Omental fat pad (tissue), 4 donors: ENCODE data around the gene PDCD4. TPM values are rescaled to one million over a fixed set of nuclear protein-coding genes. Genes with fewer than 3 reads are reported as not detected.

Source experiments
- ATAC-seq: fragments of 150-250 bp; one replicate; pipeline ENCODE4 v1.9.1; 2016; ENCODE audit warnings: mild to moderate bottlenecking, moderate library complexity; ENCODE audit not compliant: low FRiP score
- DNase-seq: peaks from one replicate; pipeline ENCODE4 v3.0.0-alpha.2; 2019; ENCODE audit warnings: low spot score
- CTCF ChIP-seq, 3 donors: fragments of 450-650 bp; IDR thresholded peaks; one replicate each; pipeline ENCODE4 v1.5.1; 2016 to 2017; ENCODE audit warnings: antibody characterized with exemption in 3 of 3, mild to moderate bottlenecking in 3 of 3, moderate library complexity in 2 of 3
- total RNA-seq, 4 donors: library from RNA; depleted of rRNA; stranded (reverse); fragments of >200 nt; gene quantifications; one replicate each; pipeline ENCODE4 v1.1.0, GENCODE V29; 2016

Gene PDCD4
- total RNA-seq, 4 donors from 2014 or later: 69.7 to 127 (median 102) TPM

GRCh38 chr10:110834629-110835301 is 37.0 kb upstream of the PDCD4 start:
- TF ChIP-seq CTCF (IDR thresholded peaks at IDR 0.05): no peak
- no peak for DNase-seq
- peak; percentile 39 for ATAC-seq

- DNase-seq: no peak
- ATAC-seq: no peak
- no peak for TF ChIP-seq CTCF (IDR thresholded peaks at IDR 0.05)
Observed at GRCh38 chr10:110835841-110836240, 35.9 kb upstream of the PDCD4 start.

GRCh38 chr10:110836706-110837105 is 35.0 kb upstream of the PDCD4 start:
- DNase-seq: no peak
- TF ChIP-seq CTCF (IDR thresholded peaks at IDR 0.05): no peak

GRCh38 chr10:110837418-110838171 is 34.1 kb upstream of the PDCD4 start:
- no peak for TF ChIP-seq CTCF (IDR thresholded peaks at IDR 0.05)
- no peak for DNase-seq
- peak; percentile 20 for ATAC-seq

More at GRCh38 chr10:110836706-110837105, 35.0 kb upstream of the PDCD4 start:
- no peak for ATAC-seq

GRCh38 chr10:110840225-110840922 is 31.4 kb upstream of the PDCD4 start:
- ATAC-seq: no peak
- no peak for TF ChIP-seq CTCF (IDR thresholded peaks at IDR 0.05)
- DNase-seq: no peak

- no peak for DNase-seq
- no peak for TF ChIP-seq CTCF (IDR thresholded peaks at IDR 0.05)
- no peak for ATAC-seq
Observed at GRCh38 chr10:110840923-110841428, 30.8 kb upstream of the PDCD4 start.
